DMS53 treated with DMSO at 0.1 percent for 48 hours (cell line): ENCODE results near the gene SHQ1.
"Not testable (repeated sequence)": the region's sequence is repeated elsewhere in the genome, so short reads cannot be mapped to it uniquely, and the experiment has no call there.

Experiments
- DNase-seq: peaks from one replicate; lab custom pipeline; 2025; ENCODE audit not compliant: unreplicated experiment; lab: John Stamatoyannopoulos, UW

The SHQ1 gene

GRCh38 chr3:72754582-72754981 lies 93.7 kb downstream of the SHQ1 start:
- no peak for DNase-seq

GRCh38 chr3:72753495-72753894 lies 94.8 kb downstream of the SHQ1 start:
- peak; percentile 17 for DNase-seq

GRCh38 chr3:72750405-72750965 lies 97.8 kb downstream of the SHQ1 start:
- DNase-seq = no peak

- no peak for DNase-seq
Measured at GRCh38 chr3:72748659-72749058, 99.6 kb downstream of the SHQ1 start.

GRCh38 chr3:72746430-72747411 lies 101.5 kb downstream of the SHQ1 start:
- DNase-seq = no peak

- DNase-seq = no peak
Measured at GRCh38 chr3:72745146-72745999, 102.9 kb downstream of the SHQ1 start.

- DNase-seq = no peak
Measured at GRCh38 chr3:72744330-72744729, 103.9 kb downstream of the SHQ1 start.

- no peak for DNase-seq
Measured at GRCh38 chr3:72739531-72740466, 108.4 kb downstream of the SHQ1 start.

- DNase-seq = no peak
Measured at GRCh38 chr3:72738752-72739530, 109.3 kb downstream of the SHQ1 start.

GRCh38 chr3:72735072-72735471 lies 113.2 kb downstream of the SHQ1 start:
- not testable (repeated sequence) for DNase-seq

- no peak for DNase-seq
Measured at GRCh38 chr3:72733676-72734075, 114.6 kb downstream of the SHQ1 start.

GRCh38 chr3:72732666-72733345 lies 115.4 kb downstream of the SHQ1 start:
- not testable (repeated sequence) for DNase-seq

- peak; percentile 4 for DNase-seq
Measured at GRCh38 chr3:72728958-72729467, 119.2 kb downstream of the SHQ1 start.

- DNase-seq = no peak
Measured at GRCh38 chr3:72728329-72728889, 119.8 kb downstream of the SHQ1 start.

GRCh38 chr3:72727726-72728125 lies 120.5 kb downstream of the SHQ1 start:
- DNase-seq = no peak

GRCh38 chr3:72727172-72727571 lies 121.1 kb downstream of the SHQ1 start:
- no peak for DNase-seq

- no peak for DNase-seq
Measured at GRCh38 chr3:72725229-72725628, 123.0 kb downstream of the SHQ1 start.

- no peak for DNase-seq
Measured at GRCh38 chr3:72724070-72724469, 124.2 kb downstream of the SHQ1 start.
